Ammon's horn (tissue), 1 donor: ENCODE data around the gene ASPSCR1.

Experiments
- DNase-seq: peaks from one replicate; pipeline ENCODE4 v3.0.0-alpha.2; 2016; ENCODE audit warnings: low spot score

The ASPSCR1 gene

GRCh38 chr17:82012640-82013295 lies 35.3 kb downstream of the ASPSCR1 start:
- DNase-seq, result no peak

DNA sequence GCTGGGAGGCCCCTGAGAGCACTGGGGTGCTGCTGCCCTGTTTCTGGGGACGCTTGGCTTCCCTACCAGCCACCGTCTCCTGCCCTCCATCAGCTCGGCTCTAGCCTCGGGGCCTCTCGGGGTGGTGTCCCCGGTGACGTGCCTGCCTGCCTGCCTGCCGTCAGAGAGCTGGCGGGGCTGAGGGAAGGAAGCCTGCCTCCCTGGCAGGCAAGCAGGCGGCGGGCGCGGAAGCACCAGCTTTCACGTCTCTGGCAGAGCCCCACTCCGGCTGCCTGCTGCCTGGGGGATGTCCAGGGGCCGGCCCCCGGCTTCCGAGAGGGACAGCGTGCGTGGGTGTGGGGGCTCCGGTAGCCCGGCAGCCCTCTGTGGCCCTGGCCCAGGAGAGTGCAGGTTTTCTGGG lies 35.9 kb downstream of the ASPSCR1 start:
- peak; percentile 60 for DNase-seq

DNA sequence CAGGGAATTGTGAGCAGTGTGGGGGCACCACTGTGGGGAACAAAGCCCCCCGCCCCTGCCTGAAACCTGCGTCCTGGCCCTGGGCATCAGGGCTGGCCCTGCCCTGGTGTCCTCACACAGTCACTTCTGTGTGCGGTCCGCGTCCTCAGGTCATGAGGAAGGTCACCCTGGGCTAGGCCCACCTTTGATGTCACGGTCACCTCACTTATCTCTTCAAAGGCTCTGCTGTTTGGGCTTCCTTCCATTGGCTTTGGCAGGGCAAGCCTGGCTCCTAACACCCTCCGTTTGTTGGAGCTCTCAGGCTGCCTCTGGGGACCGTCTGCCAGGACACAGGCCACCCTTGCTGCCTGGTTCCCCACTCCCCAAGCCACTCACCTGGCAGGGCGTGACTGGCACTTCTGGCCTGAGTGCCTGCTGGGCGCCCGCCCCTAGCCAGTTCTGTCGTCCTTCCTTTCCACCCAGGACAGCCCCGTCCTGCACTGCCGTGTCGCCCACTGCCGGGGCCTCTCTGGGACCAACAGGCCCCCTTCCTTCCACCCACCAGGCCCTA lies 36.4 kb downstream of the ASPSCR1 start:
- no peak for DNase-seq

DNA sequence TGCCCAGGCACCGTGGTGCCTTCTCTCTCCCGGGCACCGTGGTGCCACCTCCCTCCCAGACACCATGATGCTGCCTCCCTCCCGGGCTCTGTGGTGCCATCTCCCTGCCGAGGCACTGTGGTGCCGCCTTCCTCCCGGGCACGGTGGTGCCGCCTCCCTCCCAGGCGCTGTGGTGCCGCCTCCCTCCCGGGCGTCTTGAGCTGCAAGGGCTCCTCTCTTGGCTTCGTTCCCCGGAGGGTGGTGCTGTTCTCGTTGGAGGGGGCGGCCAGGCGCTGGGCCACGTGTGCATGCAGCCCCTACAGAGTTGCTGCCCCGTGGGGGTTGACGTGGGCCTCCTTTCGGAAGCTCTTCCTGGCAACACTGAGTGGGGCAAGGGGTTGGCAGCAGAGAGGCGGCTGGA lies 37.0 kb downstream of the ASPSCR1 start:
- no peak for DNase-seq

- DNase-seq, result no peak
These were observed 37.5 kb downstream of the ASPSCR1 start for GRCh38 chr17:82014971-82015310.

GRCh38 chr17:82015311-82015971 lies 38.0 kb downstream of the ASPSCR1 start:
- DNase-seq, result no peak

GRCh38 chr17:82016061-82016874 lies 38.8 kb downstream of the ASPSCR1 start:
- no peak for DNase-seq

DNA sequence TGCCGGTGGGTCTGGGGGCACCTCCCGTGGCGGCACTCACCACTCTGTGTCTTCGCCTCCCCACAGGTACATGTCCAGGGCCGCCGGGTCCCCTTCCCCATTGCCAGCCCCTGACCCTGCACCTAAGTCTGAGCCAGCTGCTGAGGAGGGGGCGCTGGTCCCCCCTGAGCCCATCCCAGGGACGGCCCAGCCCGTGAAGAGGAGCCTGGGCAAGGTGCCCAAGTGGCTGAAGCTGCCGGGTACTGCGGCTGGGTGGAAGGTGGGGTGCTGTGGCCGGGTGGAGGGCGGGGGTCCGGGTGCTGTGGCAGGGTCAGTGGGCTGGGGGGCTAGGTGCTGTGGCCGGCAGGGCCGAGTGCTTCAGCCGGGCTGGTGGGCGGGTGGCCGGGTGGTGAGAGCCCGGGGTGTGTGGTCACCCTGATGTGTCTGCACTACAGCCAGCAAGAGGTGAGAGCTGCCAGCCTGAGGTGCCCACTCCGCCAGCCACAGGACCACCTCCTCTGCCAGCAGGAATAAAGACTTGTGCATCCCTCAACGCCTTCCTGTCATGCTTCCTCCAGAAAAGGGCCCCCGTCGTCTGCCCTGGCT lies 39.5 kb downstream of the ASPSCR1 start:
- no peak for DNase-seq

GRCh38 chr17:82017612-82018151 lies 40.3 kb downstream of the ASPSCR1 start:
- DNase-seq, result no peak

GRCh38 chr17:82018152-82018988 lies 40.9 kb downstream of the ASPSCR1 start:
- no peak for DNase-seq

GRCh38 chr17:82018989-82019689 lies 41.7 kb downstream of the ASPSCR1 start:
- no peak for DNase-seq

GRCh38 chr17:82019690-82020571 lies 42.5 kb downstream of the ASPSCR1 start:
- no peak for DNase-seq

DNA sequence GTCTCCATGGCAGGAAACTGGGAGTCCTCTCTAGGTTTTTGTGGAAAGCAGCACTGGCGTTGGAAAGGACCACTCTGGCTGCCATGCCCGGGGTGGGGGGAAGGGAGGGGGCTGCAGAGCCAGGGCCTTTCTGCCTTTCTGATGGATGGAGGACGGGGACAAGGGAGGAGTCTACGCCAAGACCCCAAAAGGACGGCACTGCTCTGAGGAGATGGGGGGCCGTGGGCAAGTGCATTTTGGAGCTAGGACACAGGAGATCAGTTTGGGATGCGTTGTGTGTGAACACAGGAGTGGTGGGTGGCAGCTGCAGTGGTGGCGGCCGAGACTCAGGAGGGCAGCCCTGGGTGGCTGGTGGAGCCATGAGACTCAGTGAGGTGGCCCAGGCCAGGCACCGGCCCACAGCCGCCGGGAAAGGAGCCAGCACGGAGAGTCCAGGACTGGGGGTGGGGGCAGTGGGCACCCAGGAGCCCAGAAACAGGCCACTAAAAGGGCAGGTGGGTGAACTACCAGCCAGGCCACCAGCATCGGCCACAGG lies 43.2 kb downstream of the ASPSCR1 start:
- no peak for DNase-seq

DNA sequence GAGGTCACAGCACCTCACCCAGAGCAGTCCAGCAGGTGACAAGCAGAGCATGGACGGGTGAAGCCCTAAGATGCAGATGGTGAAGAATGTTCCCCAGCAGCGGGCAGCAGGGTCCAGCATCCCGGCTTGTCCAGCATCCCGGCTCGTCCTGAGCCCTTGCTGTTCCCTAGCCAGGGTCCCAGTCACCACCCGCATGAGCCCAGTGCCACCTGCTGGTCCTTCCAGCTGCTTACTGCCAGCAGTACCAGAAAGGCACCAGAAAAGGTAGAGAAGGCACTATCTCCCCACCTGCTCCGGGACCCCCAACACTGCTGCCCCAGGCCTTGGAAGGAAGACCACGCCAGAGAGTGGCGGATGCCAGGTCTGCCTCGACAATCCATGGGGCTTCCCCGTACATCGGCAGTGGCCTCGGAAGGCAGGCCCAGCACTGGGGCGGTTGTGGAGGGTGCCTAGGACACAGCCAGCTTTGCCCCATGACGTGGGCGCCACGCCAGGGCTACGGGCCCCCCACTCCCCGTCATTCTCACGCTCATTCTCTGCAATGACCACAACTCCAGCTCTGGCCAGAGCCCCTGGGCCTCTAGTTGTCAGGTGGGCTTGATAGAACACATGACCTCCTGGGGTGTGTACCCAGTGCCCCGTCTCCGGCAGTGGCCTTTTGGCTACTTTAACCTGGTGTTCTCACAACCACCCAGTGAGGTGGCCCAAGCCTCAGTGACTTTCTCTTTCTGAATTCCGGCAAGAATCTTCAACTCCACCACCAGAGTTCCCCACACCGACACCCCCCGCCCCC lies 43.9 kb downstream of the ASPSCR1 start:
- DNase-seq, result peak; percentile 88

- DNase-seq, result no peak
These were observed 44.5 kb downstream of the ASPSCR1 start for GRCh38 chr17:82021900-82022309.

DNA sequence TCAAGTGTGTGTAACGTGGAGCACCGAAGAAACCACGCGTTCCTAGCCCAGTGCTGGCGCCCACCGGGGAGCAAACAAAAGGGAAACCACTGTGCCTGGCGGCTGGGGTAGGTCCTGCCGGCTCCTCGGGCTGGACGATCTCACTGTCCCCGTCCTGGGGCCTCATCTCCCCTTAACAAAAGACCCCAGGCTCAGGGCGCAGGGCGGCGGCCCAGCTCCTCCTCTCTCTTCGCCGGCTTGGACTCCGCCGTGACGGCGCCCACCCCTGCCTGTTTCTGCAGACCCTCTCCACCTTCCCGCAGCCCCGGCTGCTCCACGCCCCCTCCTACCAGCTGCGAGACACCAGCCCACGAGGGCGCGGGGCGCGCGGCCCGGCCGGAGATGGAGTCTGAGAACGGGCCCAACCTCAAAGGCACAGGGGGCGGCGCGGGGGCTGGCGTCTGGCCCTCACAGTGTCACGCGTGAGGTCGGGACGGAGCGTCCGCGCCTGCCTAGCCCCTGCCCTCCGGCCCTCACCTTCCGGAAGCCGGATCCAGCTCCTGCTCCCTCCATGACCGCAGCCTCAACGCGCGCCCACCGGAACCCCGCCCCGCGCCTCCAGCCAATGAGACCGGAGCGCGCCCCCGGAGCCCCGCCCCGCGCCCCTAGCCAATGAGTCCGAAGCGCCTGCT lies 45.0 kb downstream of the ASPSCR1 start, which contains the start of gene CENPX:
CENPX (minus strand) TSS at position 569 of the 671 bp plus-strand sequence; CDS start at position 552, 17 bp downstream.
- DNase-seq, result no peak

GRCh38 chr17:82022981-82023446 lies 45.6 kb downstream of the ASPSCR1 start, which contains the start of gene LRRC45:
Gene LRRC45, plus strand, starts transcription at chr17:82023305. Its CDS starts 339 bp downstream, at chr17:82023644.
- peak; percentile 100 for DNase-seq
